ENCODE measurements around the gene AHSA1.

Gene AHSA1

DNA sequence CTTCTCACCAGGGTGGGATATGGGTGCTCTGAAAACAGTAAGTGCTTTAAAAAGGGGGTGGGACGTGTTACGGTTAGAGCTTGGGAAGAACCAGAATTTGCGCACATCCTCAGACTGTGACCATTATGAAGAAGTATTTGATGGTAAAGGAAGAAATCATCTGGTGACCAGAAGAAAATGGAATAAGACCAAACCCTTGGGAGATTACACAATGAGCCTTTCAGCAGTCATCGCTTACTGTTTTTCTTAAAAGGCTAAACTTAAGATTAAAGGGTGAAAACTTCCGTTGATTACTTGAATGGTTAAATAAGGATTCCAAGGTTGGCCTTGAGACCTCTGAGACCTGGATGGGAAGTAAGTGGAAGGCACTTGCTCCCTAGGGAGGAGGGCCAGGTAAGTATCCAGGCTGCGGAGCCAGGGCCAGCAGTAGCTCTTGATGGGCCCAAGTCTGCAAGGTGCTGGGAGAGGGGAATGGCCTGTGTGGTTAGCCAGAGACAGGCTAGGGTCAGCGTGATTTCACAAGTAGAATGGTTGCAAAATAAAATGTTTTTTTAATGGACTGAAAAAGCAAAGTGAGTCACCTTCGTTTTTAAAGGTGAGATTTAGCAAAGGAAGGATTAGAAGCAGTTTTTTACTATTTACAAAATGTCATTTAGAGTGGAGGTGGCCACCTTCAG is 53.7 kb downstream of the AHSA1 start:
- no peak for DNase-seq

DNA sequence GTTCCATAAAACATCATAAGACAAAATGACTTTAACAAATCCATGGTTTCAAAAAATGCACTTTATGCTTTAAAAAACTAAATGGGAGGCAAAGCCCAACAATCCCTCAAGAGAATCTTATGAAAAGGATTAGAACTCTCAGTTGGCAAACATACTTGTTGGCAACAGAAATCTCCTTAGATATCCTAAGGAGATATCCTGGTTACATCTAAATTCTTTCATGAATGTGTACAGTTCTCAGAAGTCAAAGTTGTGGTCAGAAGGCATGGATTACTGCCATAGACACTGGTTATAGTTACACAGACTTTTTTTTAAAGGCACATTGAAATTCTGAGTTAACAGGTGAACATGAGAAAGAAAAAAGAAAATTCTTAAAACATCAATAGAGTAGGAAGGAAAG is 58.2 kb downstream of the AHSA1 start:
- no peak for DNase-seq

Data from NCI-H1092 treated with DMSO at 0.1 percent for 48 hours (cell line).